ENCODE measurements around the gene ANP32E. TPM values are rescaled to one million over a fixed set of nuclear protein-coding genes. Genes with fewer than 3 reads are reported as not detected.
"Not testable (repeated sequence)": the region's sequence is repeated elsewhere in the genome, so short reads cannot be mapped to it uniquely, and the experiment has no call there.

The ANP32E gene
- total and polyA plus RNA-seq, 2 of the 4 experiments (the other 2 are of a cell fraction), result 5.9 to 18.4 TPM

DNA sequence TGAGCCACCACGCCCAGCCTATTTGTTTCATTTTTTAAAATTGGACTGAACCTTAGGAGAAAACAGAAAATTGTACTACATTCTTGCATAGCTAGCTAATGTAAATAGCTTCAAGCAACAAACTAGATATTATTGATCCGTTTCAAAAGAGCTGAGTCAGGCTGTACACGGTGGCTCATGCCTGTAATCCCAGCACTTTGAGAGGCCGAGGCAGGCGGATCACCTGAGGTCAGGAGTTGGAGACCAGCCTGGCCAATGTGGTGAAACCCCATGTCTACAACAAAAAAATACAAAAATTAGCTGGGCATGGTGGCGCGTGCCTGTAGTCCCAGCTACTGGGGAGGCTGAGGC, 49.5 kb downstream of the ANP32E start:
- H2AK9ac ChIP-seq (replicated peaks; ENCODE audit: low read depth, low read length, poor library complexity); H2AFZ ChIP-seq (replicated peaks; ENCODE audit: low read length, poor library complexity); H2BK15ac ChIP-seq (ENCODE audit: low read depth, low read length); H3K9me1 ChIP-seq (ENCODE audit: insufficient read depth, low read length); H3K27me3 ChIP-seq (ENCODE audit: control insufficient read depth, insufficient read depth, low read length); ATAC-seq (ENCODE audit: low read depth); H3K18ac ChIP-seq (ENCODE audit: low read depth, low read length); H3K79me1 ChIP-seq (ENCODE audit: low read depth in 1 of 2, low read length in 2 of 2); DNase-seq; H3K14ac ChIP-seq (replicated peaks; ENCODE audit: low read depth, low read length); in situ Hi-C loops (cut with MboI; ENCODE audit: low sequenced_read_pairs); H4K5ac ChIP-seq (ENCODE audit: low read depth, low read length); H3K4me2 ChIP-seq (ENCODE audit: low read depth, low read length); H3K4me3 ChIP-seq (ENCODE audit: insufficient read depth, low read depth, low read length); H3K9ac ChIP-seq (ENCODE audit: low read depth, low read length); intact Hi-C loops (cut with micrococcal nuclease); BruUV-seq (replicated peaks); H3K36me3 ChIP-seq (ENCODE audit: control insufficient read depth, insufficient read depth, low read length); H4K91ac ChIP-seq (ENCODE audit: insufficient read depth, low read depth, low read length); H3K4me1 ChIP-seq (ENCODE audit: control insufficient read depth, insufficient read depth, low read length); H3K23ac ChIP-seq (ENCODE audit: low read depth, low read length); H4K20me1 ChIP-seq (ENCODE audit: insufficient read depth, low read length); dilution Hi-C loops (cut with HindIII; ENCODE audit: low sequenced_read_pairs, unreplicated experiment); H2BK5ac ChIP-seq (ENCODE audit: low read depth, low read length, poor library complexity, severe bottlenecking); H3K9me3 ChIP-seq (ENCODE audit: control insufficient read depth, insufficient read depth, low read length); H3K56ac ChIP-seq (ENCODE audit: extremely low read depth, insufficient read depth, low read length): not testable (repeated sequence)
- CTCF ChIA-PET, result interaction anchor here (0.6 to 1.6 kb wide), 11 partner anchors 8 to 268 kb away, joined by 3 to 13 read pairs (median 6); partner anchors contain the start of gene VPS45
- H4K8ac ChIP-seq (ENCODE audit: low read depth in 2 of 2, low read length in 2 of 2), result peak overlapping the region; percentile 58 to 79; a peak in 2 of 4 replicates
- WGBS, 2 experiments (ENCODE audit: extremely low coverage in 2 of 2, insufficient read length in 1 of 2), result 80% methylated on average over 2 of the region's 7 CpGs; no CpG with 5 or more reads in 1 of the 2 experiments
- H2BK20ac ChIP-seq (ENCODE audit: low read depth, low read length), result 0 out of 2 replicates have a peak overlapping the region, but pooled peaks have one; percentile 62
- 0 out of 2 replicates have a peak overlapping the region, but pooled peaks have one; percentile 15 for H3K4ac ChIP-seq (ENCODE audit: low read depth, low read length)
- peak overlapping the region; percentile 50; the same call in 1 of the 2 replicates for H2AK5ac ChIP-seq (ENCODE audit: low read depth, low read length)
- peak overlapping the region; percentile 52; the same call in 1 of the 2 replicates for H2BK120ac ChIP-seq (ENCODE audit: low read depth, low read length)
- POLR2A ChIA-PET (ENCODE audit: unreplicated experiment), result interaction anchor here (0.8 to 1.7 kb wide), 2 partner anchors 36 to 299 kb away, joined by 5 to 9 read pairs; partner anchors contain the start of gene PLEKHO1
- H3K27ac ChIP-seq (ENCODE audit: insufficient read depth, low read length), result peak overlapping the region; percentile 22; the same call in 1 of the 2 replicates

Data from IMR-90 (cell line).